GM12875 (cell line): ENCODE measurements around the gene CCDC15.

Experiments used
- H3K4me3 ChIP-seq: one replicate; pipeline ENCODE4 v1.5.1; 2011; ENCODE audit warnings: low read depth, low read length, control low read depth
- CTCF ChIP-seq: IDR thresholded peaks from 2 replicates; pipeline ENCODE4 v1.5.1; 2011; ENCODE audit warnings: low read depth, mild to moderate bottlenecking, control low read depth, inconsistent platforms, low read length, moderate library complexity, borderline replicate concordance; ENCODE audit not compliant: insufficient read depth

CCDC15 gene

GRCh38 chr11:124920356-124920755 is 33.6 kb upstream of the CCDC15 start:
- no peak for TF ChIP-seq CTCF

GRCh38 chr11:124920870-124921609 is 33.0 kb upstream of the CCDC15 start:
- TF ChIP-seq CTCF = no peak
- H3K4me3 ChIP-seq = no peak overlapping the region

More at GRCh38 chr11:124920356-124920755, 33.6 kb upstream of the CCDC15 start:
- H3K4me3 ChIP-seq = no peak overlapping the region

GRCh38 chr11:124922831-124923230 is 31.2 kb upstream of the CCDC15 start:
- H3K4me3 ChIP-seq = no peak overlapping the region
- TF ChIP-seq CTCF = no peak

GRCh38 chr11:124923296-124923695 is 30.7 kb upstream of the CCDC15 start:
- no peak for TF ChIP-seq CTCF

GRCh38 chr11:124928942-124929665 is 24.9 kb upstream of the CCDC15 start:
- no peak for TF ChIP-seq CTCF

More at GRCh38 chr11:124923296-124923695, 30.7 kb upstream of the CCDC15 start:
- no peak overlapping the region for H3K4me3 ChIP-seq

GRCh38 chr11:124930799-124931198 is 23.2 kb upstream of the CCDC15 start:
- H3K4me3 ChIP-seq = no peak overlapping the region
- TF ChIP-seq CTCF = no peak

More at GRCh38 chr11:124928942-124929665, 24.9 kb upstream of the CCDC15 start:
- H3K4me3 ChIP-seq = no peak overlapping the region

- H3K4me3 ChIP-seq = no peak overlapping the region
- no peak for TF ChIP-seq CTCF
Measured at GRCh38 chr11:124934862-124935547, 19.0 kb upstream of the CCDC15 start.
